ENCODE results near the gene CARD11.

- TF ChIP-seq, protein P1, sequence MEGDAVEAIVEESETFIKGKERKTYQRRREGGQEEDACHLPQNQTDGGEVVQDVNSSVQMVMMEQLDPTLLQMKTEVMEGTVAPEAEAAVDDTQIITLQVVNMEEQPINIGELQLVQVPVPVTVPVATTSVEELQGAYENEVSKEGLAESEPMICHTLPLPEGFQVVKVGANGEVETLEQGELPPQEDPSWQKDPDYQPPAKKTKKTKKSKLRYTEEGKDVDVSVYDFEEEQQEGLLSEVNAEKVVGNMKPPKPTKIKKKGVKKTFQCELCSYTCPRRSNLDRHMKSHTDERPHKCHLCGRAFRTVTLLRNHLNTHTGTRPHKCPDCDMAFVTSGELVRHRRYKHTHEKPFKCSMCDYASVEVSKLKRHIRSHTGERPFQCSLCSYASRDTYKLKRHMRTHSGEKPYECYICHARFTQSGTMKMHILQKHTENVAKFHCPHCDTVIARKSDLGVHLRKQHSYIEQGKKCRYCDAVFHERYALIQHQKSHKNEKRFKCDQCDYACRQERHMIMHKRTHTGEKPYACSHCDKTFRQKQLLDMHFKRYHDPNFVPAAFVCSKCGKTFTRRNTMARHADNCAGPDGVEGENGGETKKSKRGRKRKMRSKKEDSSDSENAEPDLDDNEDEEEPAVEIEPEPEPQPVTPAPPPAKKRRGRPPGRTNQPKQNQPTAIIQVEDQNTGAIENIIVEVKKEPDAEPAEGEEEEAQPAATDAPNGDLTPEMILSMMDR (conservative IDR thresholded peaks at IDR 0.05; ENCODE audit: low read length) = no peak
- no peak for TF ChIP-seq EZH2phosphoT487 (IDR thresholded peaks at IDR 0.05; ENCODE audit: borderline replicate concordance)
These were observed 71.5 kb downstream of the CARD11 start for GRCh38 chr7:2971914-2972834.
